GM18868 (cell line): Measurements from ENCODE around the gene ATP7B.
A peak's percentile ranks its signal among the peaks of the same experiment; 100 is the strongest.

ENCODE experiments used
- ATAC-seq: cut with Tn5 transposase; IDR thresholded peaks from one replicate; pipeline ENCODE4 v1.9.1; 2021; ENCODE audit warnings: mild to moderate bottlenecking, moderate library complexity; ENCODE audit not compliant: unreplicated experiment

ATP7B gene

DNA sequence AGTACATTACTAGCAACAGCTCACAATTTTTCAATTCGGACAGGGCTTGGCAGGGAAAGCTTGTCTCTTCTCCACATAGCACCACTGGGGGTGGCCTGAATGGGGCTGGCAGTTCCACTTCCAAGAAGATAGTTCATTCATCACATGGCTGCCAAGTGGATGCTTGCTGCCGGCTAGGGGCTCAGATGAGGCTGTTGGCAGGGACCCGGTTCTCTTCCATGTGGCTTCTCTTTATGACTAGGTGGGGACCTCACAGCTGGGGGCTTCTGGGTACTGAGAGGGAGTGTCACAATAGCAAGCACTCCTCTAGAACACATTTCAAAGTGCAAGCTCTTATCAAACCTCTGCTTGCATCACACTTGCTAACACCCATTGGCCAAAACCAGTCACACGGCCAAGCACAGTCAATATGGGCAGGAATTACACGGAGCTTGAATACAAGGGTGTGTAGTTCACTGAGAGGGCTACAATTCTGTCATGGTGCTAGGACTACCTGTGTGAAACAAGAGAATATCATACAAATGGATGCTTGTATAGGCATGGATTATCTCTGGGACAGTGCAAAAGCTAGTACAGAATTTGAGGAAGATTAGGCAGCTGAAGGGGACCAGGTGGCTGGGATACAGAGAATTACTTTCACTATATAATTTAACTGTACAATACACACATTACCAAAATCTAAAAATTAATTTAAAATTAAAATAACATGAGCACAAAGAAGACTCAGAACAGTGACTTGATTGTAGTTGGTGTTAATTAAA, 32.3 kb downstream of the ATP7B start:
- ATAC-seq = no peak

DNA sequence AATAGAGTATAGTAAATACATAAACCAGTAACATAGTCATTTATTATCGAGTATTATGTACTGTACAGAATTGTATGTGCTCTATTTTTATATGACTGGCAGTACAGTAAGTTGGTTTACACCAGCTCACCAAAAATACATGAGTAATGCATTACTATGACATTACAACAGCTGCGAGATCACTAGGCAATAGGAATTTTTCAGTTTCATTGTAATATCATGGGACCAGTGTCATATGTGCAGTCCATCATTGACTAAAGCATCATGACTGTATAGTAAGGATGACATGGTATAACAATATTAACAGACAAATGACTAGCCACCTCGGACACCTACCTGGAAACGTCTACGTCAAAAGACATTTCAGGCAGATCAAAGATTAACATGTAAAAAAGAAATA, 33.6 kb downstream of the ATP7B start:
- ATAC-seq = no peak

DNA sequence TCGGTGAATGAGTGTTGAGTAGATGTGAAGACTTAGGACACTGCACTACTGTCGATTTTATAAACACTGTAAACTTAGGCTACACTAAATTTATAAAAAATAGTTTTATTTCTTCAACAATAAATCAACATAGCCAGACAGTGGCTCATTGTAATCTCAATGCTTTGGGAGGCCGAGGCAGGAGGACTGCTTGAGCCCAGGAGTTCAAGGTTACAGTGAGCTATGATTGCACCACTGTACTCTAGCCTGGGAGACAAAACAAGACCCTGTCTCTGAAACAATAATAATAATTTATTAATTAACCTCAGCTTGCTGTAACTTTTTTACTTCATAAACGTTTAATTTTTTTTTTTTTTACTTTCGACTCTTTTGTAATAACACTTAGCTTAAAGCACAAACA, 34.4 kb downstream of the ATP7B start:
- ATAC-seq = no peak

DNA sequence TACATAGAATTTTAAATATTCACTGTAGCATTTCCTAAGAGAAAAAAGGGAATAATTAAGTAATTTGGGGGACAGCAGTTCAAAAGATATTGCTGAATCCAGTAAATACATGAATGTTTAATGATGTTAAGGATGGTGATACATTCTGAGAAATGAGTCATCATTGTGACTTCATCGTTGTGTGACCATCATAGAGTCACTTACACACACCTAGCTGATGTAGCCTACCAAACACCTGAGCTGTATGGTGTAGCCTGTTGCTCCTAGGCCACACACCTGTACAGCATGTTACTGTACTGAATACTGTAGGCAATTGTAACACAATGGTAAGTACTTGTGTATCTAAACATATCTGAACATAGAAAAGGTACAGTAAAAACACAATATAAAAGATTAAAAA, 34.8 kb downstream of the ATP7B start:
- ATAC-seq = no peak

DNA sequence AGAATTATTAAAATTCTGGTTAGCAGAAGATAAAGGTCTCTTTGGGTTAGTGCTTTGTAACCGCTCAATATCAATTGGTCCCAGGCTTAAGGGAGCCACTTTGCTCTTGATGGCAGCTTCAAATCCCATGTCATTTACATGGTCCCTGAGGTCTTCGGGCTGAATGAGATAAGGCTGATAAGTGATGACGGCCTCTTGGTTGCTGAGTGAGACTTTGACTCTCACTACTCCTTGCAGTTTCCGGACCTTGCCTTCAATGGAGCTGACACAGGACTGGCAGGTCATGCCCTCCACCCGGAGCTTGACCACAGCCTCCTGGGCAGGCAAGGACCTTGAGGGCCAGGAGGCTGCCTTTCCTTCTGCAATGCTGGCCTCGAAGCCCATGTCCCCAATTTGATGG, 36.8 kb downstream of the ATP7B start:
- ATAC-seq = no peak

DNA sequence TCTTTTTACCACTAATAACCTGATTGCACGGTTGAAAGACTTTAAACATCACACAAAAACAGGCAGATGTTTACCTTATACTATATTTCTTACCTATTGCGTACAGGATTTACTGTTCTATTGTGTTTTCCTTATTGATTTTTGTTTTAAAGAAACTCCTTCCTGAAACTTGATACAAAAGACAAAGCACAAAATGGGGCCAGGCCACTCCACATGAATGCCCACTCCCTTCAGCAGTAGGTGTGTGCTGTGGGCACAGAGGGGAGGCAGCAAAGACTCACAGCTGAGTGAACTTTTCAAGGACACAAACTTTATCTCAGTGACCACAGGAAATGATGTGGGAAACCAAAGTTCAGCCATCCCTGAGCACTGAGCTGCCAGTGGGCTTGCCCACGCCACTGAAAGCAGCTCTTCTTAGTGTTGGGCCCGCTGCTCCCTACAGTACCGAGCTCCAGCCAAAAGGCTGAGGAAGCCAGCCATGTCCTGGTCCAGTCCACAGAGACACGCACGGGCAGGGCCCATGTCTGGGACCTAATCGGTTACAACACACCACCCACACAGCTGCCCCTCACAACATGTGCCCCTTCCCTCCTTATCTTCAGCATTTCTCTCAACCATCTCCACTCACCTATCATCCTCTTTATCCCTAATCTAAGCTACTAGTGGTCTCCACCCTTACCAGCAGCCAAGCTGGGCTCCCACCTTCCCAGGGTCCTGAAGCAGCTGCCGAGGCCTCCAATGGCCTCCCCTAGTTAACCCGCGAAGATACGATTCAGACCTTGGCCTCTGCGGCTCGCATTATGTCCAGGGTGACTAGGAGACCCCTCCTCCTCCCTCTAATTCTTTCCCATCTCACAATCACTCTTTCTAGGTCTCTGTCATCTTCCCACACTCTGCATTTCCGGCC, 39.5 kb downstream of the ATP7B start:
- ATAC-seq = no peak

DNA sequence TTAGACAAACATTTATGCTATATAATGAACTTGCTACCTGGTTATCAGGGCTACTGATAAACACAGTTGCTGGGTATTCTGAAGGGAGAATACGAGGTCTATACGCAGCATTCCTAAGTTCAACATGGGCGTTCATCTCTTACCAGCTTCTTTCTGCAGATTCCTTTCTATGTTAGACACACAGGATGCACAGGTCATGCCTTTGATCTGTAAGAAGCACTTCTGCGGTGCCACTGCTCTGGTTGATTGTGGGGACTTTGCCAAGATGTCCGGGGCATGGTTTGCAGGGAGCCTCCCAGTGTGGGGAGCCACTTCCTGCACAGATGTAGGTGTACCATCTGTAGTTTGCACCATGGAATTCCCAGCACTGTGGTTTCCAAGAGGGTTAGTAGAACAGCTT, 40.9 kb downstream of the ATP7B start:
- ATAC-seq = no peak

DNA sequence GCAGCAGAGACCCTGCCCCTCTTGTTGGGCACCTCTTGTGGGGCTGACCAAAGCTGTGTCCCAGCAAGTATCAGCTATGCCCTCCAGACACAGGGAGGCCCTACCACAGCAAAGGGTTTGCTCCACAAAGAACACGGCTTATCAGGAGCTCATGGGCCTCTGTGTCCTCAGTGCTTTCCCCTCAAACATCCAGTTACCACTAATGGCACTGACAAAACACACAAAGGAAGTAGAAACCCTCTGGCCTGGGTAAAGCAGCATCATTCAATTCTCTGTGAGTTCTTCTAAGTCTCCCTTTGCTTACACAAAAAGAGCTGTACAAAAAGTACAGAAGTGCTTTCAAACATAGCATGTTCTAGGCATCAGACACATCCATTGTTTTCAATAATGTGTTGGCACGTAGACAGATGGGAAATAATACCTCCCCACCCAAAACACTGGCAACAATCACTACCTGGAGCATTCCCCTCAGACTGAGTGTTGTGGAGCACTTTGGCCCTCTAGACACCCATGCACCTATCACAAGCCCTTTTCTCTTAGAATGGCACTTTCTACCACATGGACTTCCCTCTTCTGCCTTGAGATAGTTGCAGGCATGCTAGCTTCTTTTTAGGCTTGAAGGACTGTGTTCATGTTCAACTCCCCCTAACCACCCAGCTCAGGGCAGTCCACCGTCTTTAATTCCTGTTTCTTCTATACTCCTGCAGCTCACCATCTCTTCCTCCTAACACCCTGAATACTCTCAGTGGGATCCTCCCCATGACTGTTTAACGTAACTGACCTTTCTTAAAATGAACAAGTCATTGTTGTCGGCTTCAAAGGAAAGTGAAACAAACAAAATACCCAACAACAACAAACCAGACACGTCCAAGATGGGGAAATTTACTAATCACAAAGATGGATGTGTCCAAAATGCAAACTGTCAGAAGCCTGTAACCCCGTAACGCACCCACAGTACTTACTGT, 43.5 kb downstream of the ATP7B start:
- no peak for ATAC-seq

DNA sequence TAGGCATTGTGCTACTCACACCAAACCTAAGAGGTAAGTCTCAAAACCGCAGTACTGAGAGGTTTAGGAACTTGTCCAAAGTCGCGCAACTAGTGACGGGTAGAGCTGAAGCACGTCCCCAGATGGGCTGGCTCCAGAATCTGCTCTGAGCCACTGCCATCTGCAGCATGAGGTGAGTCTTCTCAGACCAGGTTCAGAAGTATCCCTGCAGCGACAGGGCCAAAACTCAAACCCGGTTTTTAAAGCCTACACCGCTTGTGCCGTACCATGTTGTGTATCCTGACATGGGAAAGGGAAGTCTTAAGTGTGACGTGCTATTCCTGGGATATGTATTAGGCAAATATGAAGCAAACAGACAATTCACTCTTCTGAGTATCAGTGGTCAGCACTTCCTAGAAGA, 45.1 kb downstream of the ATP7B start:
- no peak for ATAC-seq

DNA sequence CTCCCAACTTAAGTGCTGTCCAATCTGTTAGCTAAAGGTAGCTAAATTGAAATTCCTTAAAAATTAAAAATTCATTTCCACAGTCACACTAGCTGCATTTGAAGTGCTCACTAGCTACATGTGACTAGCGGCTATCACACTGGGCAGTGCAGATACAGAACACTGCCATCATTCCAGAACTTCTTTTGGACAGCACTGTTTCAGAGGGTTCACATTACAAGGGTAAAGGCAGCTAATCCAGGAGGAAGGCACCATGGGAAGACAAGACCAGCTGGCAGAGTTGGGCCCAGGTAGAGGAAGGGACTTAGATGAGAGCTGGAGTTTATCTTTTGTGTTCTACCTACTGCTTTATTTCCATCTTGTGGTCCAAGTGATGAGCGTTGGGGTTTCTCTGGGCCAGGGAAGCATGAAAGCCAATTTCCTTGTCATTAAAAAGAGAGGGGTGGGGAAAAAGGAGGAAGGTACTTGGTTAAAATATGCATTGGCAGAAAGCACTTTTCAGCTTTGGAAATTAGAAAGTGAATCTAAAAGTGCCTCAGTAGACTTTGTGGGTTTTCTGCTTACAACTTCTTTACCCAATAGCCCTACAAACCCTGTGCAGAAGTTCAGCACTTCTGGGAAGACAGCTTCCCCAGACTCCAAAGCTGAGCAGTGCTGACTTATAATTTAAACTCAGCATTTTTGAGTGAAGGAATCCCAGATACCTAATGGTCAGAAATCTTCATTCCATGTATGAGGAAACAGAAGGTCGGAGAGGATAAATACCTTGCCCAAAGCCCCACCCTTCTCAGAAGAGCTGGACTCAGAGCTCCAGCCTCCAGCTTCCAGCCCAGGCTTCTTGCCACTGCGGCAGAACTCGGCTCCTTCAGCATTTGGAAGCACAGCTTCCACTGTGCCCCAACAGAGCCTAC, 49.5 kb downstream of the ATP7B start:
- ATAC-seq = no peak

DNA sequence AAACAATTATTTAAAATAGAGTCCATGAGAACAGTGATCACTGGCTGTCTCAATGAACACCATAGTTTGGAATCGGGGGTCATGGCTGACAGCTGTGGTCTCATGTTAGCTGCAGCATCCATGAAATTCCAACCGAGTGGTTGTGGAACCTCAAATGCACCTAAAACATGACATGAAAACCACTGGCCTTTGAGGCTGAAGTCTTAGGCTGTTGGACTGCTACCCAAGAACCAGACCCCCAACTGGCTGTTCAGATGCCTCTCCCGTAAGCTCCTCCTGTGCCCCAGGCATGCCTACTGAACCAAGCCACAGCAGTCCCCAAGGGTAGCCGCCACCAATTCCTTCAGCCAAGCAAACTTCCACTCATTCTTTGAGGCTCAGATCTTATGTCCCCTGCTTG, 50.5 kb downstream of the ATP7B start:
- ATAC-seq = no peak

DNA sequence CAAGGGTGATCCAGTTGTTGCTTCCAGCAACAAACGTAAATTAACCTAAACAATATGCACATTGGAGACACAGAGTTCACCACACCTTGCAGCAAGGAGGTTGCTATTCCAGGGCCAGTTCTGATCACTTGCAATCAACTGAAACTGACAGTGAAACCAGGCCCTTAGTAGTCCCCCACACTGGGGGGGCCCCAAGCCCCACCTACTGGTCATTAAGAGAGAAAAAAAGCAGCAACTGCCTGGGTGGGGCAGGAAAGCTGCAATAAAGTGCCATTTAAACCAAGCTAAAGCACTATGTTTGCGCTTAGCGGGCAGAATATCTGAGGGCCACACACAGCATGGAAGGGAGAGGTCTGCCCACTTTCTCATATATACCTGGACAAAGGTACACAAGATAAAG, 51.5 kb downstream of the ATP7B start:
- ATAC-seq = peak; percentile 85

DNA sequence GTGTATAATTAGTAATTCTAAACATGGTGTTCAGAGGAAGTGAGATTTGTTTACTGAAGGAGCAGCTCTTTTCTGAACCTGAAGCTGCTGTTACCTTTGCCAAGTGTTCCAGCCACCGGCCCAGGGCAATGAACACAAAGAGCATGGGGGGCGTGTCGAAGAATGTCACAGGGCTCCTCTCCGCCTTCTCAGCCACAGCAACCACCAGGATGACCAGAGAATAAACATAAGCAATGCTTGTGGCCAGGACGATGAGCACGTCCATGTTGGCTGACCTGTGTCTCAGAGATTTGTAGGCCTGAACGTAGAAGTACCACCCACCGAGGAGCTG, 53.1 kb downstream of the ATP7B start:
- ATAC-seq = no peak

DNA sequence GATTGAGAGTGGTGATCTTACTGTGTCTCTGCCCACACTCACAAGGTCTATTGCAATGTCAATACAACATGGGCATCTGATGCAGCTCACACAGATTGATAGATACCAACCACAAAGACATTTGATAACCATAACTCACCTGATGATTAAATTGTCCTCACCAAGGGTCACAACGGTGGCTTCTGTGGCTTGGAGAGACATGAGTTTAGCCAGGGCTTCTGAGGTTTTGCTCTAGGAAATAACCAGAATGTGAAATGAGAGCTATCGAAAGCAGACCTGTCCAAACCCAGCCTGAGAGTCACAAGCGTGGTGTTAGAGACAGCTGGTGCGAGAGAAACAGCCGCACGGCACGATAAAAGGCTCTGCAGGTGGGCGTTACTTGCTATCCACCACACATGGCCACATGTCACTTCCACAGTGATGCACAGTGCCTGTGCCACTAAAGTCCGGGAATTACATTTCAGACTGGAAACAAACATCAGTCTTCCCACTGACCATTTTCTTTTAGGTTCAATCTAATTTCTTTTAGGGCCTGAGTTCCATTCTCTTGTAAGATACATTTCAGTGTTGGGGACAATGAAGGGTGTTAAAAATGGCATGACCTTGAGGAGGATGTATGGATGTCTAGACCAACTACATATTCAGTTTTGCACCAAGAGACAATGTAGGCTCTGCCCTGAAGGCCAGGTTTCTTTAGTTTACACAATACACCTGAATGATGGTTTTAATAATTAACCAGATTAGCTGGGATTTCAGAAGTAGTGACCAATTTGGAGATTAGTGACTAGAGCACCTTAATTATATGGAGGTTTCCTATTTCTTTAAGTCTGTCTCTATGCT, 53.7 kb downstream of the ATP7B start:
- ATAC-seq = no peak

DNA sequence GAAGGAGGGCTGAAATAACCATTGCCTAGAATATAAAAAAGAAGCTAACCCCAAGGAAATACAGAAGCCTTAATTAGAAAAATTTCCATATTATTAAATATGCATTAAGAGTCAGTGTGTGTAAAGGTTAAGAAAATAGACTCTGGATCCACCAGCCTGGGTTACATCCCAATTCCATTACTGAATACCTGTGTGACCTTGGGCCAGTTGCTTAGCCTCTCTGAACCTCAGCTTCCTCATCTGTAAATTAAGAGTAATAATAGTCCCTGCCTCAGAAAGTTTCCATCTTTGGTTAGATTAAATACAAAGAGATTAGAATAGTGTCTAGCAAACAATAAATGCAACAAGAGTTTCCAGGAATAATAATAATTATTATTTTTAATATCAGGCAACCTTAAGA, 54.5 kb downstream of the ATP7B start:
- ATAC-seq = no peak

DNA sequence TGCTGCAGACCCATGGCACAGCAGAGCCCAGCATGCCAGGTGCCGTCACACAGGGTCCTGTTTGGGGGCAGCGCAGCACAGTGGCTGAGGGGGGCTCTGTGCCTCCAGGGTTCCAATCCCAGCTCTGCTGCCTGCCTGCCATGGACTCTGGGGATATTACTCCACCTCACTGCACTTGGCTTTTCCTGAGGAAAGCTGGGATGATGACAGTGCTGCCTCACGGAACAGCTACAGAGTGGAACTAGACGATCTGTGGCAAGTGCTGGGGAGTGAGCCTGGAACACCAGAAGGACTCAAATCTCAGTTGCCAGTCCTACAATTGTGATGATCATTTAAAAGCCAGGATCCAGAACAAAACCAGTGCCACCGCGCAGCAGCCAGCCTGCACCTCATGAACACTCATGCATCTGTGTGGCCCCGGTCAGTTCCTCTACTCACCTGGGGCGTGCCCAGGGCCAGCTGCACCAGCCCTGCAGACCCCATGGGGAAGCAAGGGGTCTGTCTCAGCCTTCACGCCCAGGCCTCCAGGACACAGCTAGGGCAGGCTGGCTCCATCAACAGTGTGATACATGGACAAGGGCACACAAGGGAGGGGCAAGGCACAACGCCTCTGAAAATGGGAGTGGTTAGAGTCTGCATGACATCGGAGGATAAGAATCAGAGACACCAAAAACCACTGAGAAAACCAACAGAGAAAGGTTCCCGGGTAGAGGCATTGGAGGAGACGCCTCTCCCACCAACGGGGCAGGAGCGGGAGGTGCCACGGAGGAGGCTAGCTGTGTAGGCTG, 55.2 kb downstream of the ATP7B start:
- ATAC-seq = no peak

DNA sequence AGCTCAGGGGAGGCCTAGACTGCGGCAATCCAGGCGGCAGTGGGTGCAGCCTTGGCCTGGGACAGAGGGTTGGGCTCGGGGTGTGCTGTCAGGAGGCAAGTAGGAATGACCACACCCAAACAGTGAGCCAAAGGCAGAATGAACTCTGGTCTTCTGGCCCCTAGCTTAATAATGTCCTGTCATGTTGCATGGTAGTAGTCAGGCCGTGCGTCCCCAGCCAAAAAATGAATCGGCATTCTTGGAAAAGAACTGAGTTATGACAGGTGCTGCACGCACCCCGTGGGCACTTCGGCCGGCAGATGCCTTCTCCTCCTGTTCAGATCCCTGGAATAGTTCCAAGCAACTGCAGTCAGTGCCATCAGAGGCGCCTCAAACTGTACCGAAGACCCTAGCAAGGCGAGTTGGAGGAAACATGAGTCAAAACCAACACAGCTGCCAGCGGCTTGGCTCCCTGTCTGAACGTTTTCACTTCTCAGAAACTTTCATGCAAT, 55.9 kb downstream of the ATP7B start:
- ATAC-seq = no peak
